GM23338 (cell line): Measurements from ENCODE around the gene HEATR9. TPM values are rescaled to one million over a fixed set of nuclear protein-coding genes. Genes with fewer than 3 reads are reported as not detected.

Source experiments
- ATAC-seq: fragments of 200-7000 bp; cut with Tn5 transposase; 3 replicates; pipeline ENCODE4 v1.9.1; 2020
- DNase-seq: peaks from one replicate; pipeline ENCODE4 v3.0.0-alpha.2; 2015; ENCODE audit warnings: low spot score
- H2AFZ ChIP-seq: fragments of 200-600 bp; sonication (generic); 2 replicates; pipeline ENCODE4 v1.8.0; 2016; ENCODE audit warnings: antibody characterized with exemption, mild to moderate bottlenecking, moderate library complexity
- H3F3A ChIP-seq: fragments of 200-600 bp; sonication (generic); replicated peaks from 2 replicates; pipeline ENCODE4 v1.8.0; 2017; ENCODE audit warnings: antibody characterized with exemption, mixed run types, low read depth
- H3K27ac ChIP-seq: fragments of 200-600 bp; sonication (generic); 2 replicates; pipeline ENCODE4 v1.6.1; 2016; ENCODE audit warnings: low read depth
- H3K27me3 ChIP-seq: fragments of 200-600 bp; sonication (generic); 2 replicates; pipeline ENCODE4 v1.8.0; 2016; ENCODE audit warnings: mild to moderate bottlenecking, mixed run types, moderate library complexity; ENCODE audit not compliant: insufficient read depth
- H3K36me3 ChIP-seq: fragments of 200-600 bp; sonication (generic); 2 replicates; pipeline ENCODE4 v1.8.0; 2016; ENCODE audit warnings: mild to moderate bottlenecking; ENCODE audit not compliant: insufficient read depth
- H3K4me1 ChIP-seq: fragments of 200-600 bp; sonication (generic); 2 replicates; pipeline ENCODE4 v1.8.0; 2016; ENCODE audit warnings: mild to moderate bottlenecking, moderate library complexity; ENCODE audit not compliant: insufficient read depth
- H3K4me2 ChIP-seq: fragments of 200-600 bp; sonication (generic); 2 replicates; pipeline ENCODE4 v1.7.1; 2017; ENCODE audit warnings: mixed run types
- H3K4me3 ChIP-seq: fragments of 200-600 bp; sonication (generic); 2 replicates; pipeline ENCODE4 v1.6.1; 2016; ENCODE audit warnings: mixed run types
- H3K79me2 ChIP-seq: fragments of 200-600 bp; sonication (generic); replicated peaks from 2 replicates; pipeline ENCODE4 v1.8.0; 2017; ENCODE audit warnings: mild to moderate bottlenecking; ENCODE audit not compliant: insufficient read depth
- H3K9me2 ChIP-seq: fragments of 200-600 bp; sonication (generic); 2 replicates; pipeline ENCODE4 v1.8.0; 2017; ENCODE audit not compliant: insufficient read depth
- H4K20me1 ChIP-seq: fragments of 200-600 bp; sonication (generic); replicated peaks from 2 replicates; pipeline ENCODE4 v1.8.0; 2017; ENCODE audit warnings: mild to moderate bottlenecking; ENCODE audit not compliant: insufficient read depth
- H3K27ac Mint-ChIP-seq: 2 replicates; pipeline ENCODE4 v1.8.0; 2020; ENCODE audit warnings: inconsistent platforms, mild to moderate bottlenecking, moderate library complexity, mixed read lengths
- H3K27me3 Mint-ChIP-seq: 3 replicates; pipeline ENCODE4 v1.8.0; 2022; ENCODE audit warnings: low read depth, mild to moderate bottlenecking, moderate library complexity, mixed read lengths, inconsistent platforms; ENCODE audit not compliant: insufficient read depth, poor library complexity
- H3K36me3 Mint-ChIP-seq: 3 replicates; pipeline ENCODE4 v1.8.0; 2021; ENCODE audit warnings: low read depth, mild to moderate bottlenecking, inconsistent platforms, moderate library complexity, mixed read lengths
- H3K4me1 Mint-ChIP-seq: 3 replicates; pipeline ENCODE4 v1.8.0; 2020; ENCODE audit warnings: mild to moderate bottlenecking, inconsistent platforms, mixed read lengths
- H3K4me3 Mint-ChIP-seq: 3 replicates; pipeline ENCODE4 v1.8.0; 2021; ENCODE audit warnings: moderate library complexity, mild to moderate bottlenecking, inconsistent platforms, mixed read lengths
- H3K9me3 Mint-ChIP-seq: 3 replicates; pipeline ENCODE4 v1.8.0; 2020; ENCODE audit warnings: moderate library complexity, mild to moderate bottlenecking, inconsistent platforms, mixed read lengths
- CREB1 ChIP-seq: fragments of 250-450 bp; sonication (Bioruptor Pico); IDR thresholded peaks from 2 replicates; pipeline ENCODE4 v1.5.0; 2020; ENCODE audit warnings: low read depth, mild to moderate bottlenecking, moderate library complexity
- CTCF ChIP-seq, 2 experiments: fragments of 200-600 bp in 1 of 2; sonication (generic) in 1 of 2; conservative IDR thresholded peaks; 2 replicates each; pipeline versions ENCODE4 v1.5.1 to v1.6.1; 2016 to 2017; ENCODE audit warnings: antibody characterized with exemption in 2 of 2, low read depth in 2 of 2, mild to moderate bottlenecking in 2 of 2, moderate library complexity in 1 of 2
- EZH2 ChIP-seq: fragments of 200-600 bp; sonication (generic); IDR thresholded peaks from one replicate; pipeline ENCODE4 v1.8.0; 2017; ENCODE audit warnings: antibody characterized with exemption, mild to moderate bottlenecking, low read depth; ENCODE audit not compliant: unreplicated experiment
- JUNB ChIP-seq: IDR thresholded peaks from one replicate; pipeline ENCODE4 v1.6.1; 2016; ENCODE audit warnings: antibody characterized with exemption; ENCODE audit not compliant: unreplicated experiment
- NANOG ChIP-seq: IDR thresholded peaks from 2 replicates; pipeline ENCODE4 v1.6.1; 2016; ENCODE audit warnings: antibody characterized with exemption, borderline replicate concordance
- POLR2AphosphoS5 ChIP-seq: IDR thresholded peaks from 2 replicates; pipeline ENCODE4 v1.6.1; 2016; ENCODE audit warnings: antibody characterized with exemption, low read depth
- STAT1 ChIP-seq: IDR thresholded peaks from one replicate; pipeline ENCODE4 v1.6.1; 2016; ENCODE audit warnings: antibody characterized with exemption; ENCODE audit not compliant: unreplicated experiment
- ZNF114 ChIP-seq: fragments of 250-450 bp; sonication (Bioruptor Pico); IDR thresholded peaks from 2 replicates; pipeline ENCODE4 v1.5.0; 2020; ENCODE audit warnings: mild to moderate bottlenecking, moderate library complexity
- ZNF331 ChIP-seq: fragments of 250-450 bp; sonication (Bioruptor Pico); IDR thresholded peaks from 2 replicates; pipeline ENCODE4 v1.5.0; 2020; ENCODE audit warnings: low read depth, mild to moderate bottlenecking, moderate library complexity
- polyA plus RNA-seq: library from polyadenylated mRNA; unstranded; fragments of >200 nt; fragmentation: Nextera tagmentation; extraction: Ambion mirVana; gene quantifications from 2 replicates; pipeline ENCODE4 v1.2.1, GENCODE V29; 2016
- total RNA-seq: library from RNA; depleted of rRNA; stranded (reverse); fragments of >200 nt; shearing (Covaris generic); gene quantifications from 2 replicates; pipeline ENCODE4 v1.2.3, GENCODE V29; 2014

Gene HEATR9
- total and polyA plus RNA-seq, 2 experiments from 2014 or later, result not detected

GRCh38 chr17:35855965-35856364 is 12.7 kb downstream of the HEATR9 start (continued):
- TF ChIP-seq POLR2AphosphoS5 (no peak), EZH2 (no peak), ZNF331 (CRISPR knock-in tag) (no peak), JUNB (no peak), CTCF (conservative IDR thresholded peaks at IDR 0.05; ENCODE audit: low read depth in 2 of 2) (no peak), ZNF114 (CRISPR knock-in tag) (no peak), STAT1 (no peak), CREB1 (CRISPR knock-in tag) (no peak), NANOG (no peak)

- H3K4me1 Mint-ChIP-seq, result peaks cover 9% of the 10 kb centered on the region
- Histone ChIP-seq H3F3A (peaks cover 13% of the 10 kb centered on the region), H2AFZ (no peak overlapping the region), H3K27me3 (no peaks in the 10 kb centered on the region), H4K20me1 (peaks cover 19% of the 10 kb centered on the region), H3K4me3 (no peak overlapping the region), H3K36me3 (peaks cover 27% of the 10 kb centered on the region), H3K27ac (no peak overlapping the region), H3K4me1 (no peaks in the 10 kb centered on the region), H3K4me2 (no peak overlapping the region), H3K79me2 (0 out of 2 replicates have a peak, but pooled peaks cover 3% of the 10 kb centered on the region), H3K9me2 (no peaks in the 10 kb centered on the region)
- TF ChIP-seq CREB1 (CRISPR knock-in tag) (peak; percentile 5; the same call in 1 of the 2 replicates), ZNF331 (CRISPR knock-in tag) (no peak), CTCF (conservative IDR thresholded peaks at IDR 0.05; ENCODE audit: low read depth in 2 of 2) (peak; percentile 77 to 96)
- peaks cover 52% of the 10 kb centered on the region for H3K36me3 Mint-ChIP-seq
- DNase-seq, result peak; percentile 89
- H3K27ac Mint-ChIP-seq, result no peak overlapping the region
- no peak overlapping the region for H3K4me3 Mint-ChIP-seq
- peak; percentile 94 for ATAC-seq
- H3K9me3 Mint-ChIP-seq, result no peaks in the 10 kb centered on the region; the same call in 2 of the 3 replicates
- peaks cover 16% of the 10 kb centered on the region for H3K27me3 Mint-ChIP-seq
These were observed 19.0 kb downstream of the HEATR9 start for GRCh38 chr17:35849469-35850348.
